ENCODE results near the gene KCNAB1. TPM values are rescaled to one million over a fixed set of nuclear protein-coding genes. Genes with fewer than 3 reads are reported as not detected.

KCNAB1 gene
- total RNA-seq, 2 experiments from 2014 or later = not detected

DNA sequence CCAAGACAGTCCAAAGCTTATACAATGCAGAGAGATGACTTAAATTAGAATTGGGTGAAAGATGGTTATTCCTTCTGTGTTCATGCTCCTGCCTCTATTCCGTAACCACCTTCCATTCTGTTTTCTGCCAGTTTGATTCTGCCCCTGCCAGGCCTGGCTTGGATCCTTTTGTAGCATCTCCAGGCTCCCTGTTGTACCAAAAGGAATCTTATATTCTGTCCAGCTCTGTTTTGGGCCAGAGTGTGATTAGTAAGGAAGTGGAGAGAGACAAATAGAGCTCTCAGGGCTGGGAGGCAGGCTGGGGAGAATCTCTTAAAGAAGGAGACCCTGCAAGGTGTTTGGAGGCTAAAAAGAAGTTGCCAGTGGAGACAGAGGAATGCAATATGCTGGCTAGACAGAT lies 63.8 kb downstream of the KCNAB1 start:
- H3K4me2 ChIP-seq (ENCODE audit: low read length) = no peak overlapping the region
- no peaks in the 10 kb centered on the region for H3K9me2 ChIP-seq (ENCODE audit: insufficient read depth, low read length)
- H3K9me3 ChIP-seq (ENCODE audit: low read length) = no peaks in the 10 kb centered on the region
- no peak overlapping the region for H3K27ac ChIP-seq (ENCODE audit: low read depth, low read length, poor library complexity, severe bottlenecking)
- H3K36me3 ChIP-seq (ENCODE audit: insufficient read depth, low read length) = no peaks in the 10 kb centered on the region
- DNase-seq (ENCODE audit: low spot score) = no peak
- no peaks in the 10 kb centered on the region for H4K20me1 ChIP-seq (ENCODE audit: insufficient read depth, low read length)
- H3K4me1 ChIP-seq (ENCODE audit: insufficient read depth, low read length, poor library complexity, severe bottlenecking) = no peaks in the 10 kb centered on the region
- TF ChIP-seq, protein P1, sequence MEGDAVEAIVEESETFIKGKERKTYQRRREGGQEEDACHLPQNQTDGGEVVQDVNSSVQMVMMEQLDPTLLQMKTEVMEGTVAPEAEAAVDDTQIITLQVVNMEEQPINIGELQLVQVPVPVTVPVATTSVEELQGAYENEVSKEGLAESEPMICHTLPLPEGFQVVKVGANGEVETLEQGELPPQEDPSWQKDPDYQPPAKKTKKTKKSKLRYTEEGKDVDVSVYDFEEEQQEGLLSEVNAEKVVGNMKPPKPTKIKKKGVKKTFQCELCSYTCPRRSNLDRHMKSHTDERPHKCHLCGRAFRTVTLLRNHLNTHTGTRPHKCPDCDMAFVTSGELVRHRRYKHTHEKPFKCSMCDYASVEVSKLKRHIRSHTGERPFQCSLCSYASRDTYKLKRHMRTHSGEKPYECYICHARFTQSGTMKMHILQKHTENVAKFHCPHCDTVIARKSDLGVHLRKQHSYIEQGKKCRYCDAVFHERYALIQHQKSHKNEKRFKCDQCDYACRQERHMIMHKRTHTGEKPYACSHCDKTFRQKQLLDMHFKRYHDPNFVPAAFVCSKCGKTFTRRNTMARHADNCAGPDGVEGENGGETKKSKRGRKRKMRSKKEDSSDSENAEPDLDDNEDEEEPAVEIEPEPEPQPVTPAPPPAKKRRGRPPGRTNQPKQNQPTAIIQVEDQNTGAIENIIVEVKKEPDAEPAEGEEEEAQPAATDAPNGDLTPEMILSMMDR (conservative IDR thresholded peaks at IDR 0.05; ENCODE audit: low read length) = no peak
- no peak for TF ChIP-seq EZH2phosphoT487 (IDR thresholded peaks at IDR 0.05; ENCODE audit: borderline replicate concordance, low read depth, low read length)
- H3K79me2 ChIP-seq (ENCODE audit: insufficient read depth, low read depth, low read length) = no peaks in the 10 kb centered on the region
- no TSS peak for BruUV-seq (replicated peaks)
- ChIA-PET POLR2A (no interaction called here), CTCF (ENCODE audit: unreplicated experiment) (no interaction called here)
- intact Hi-C loops (cut with micrococcal nuclease; ENCODE audit: unreplicated experiment) = no loop called here
- no peak overlapping the region for H2AFZ ChIP-seq (ENCODE audit: low read length)
- no peak overlapping the region for H3K4me3 ChIP-seq (ENCODE audit: low read depth, low read length, poor library complexity, severe bottlenecking)

DNA sequence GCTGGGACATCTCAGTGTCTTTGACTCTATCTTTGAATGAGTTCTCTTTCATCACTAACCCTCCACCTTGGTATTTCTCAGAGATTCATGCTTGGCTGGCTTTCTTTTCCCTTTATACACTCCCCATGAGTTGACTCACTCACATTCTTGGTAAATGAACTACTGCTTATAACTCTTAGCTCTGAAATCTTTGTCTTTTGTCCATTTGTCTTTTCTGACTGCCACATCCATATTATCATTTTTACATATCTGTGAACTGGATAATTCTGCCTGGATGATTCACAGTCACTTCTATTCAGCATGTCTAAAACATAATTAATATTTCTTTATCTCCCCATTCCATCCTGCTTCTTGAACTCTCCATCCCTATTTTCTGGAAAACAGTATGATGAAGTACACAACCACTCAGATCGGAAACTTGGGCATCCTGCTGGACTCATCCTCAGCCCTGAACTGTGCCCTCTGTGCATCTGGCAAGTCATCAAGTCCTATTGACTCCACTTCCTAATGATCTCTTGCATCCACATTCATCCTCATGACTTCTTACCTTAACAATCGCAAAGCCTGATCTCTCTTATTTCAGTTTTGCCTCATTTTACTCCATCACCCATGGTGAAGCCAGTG lies 66.9 kb downstream of the KCNAB1 start:
- no peaks in the 10 kb centered on the region for H3K9me2 ChIP-seq (ENCODE audit: insufficient read depth, low read length)
- H2AFZ ChIP-seq (ENCODE audit: low read length) = no peak overlapping the region
- intact Hi-C loops (cut with micrococcal nuclease; ENCODE audit: unreplicated experiment) = no loop called here
- ChIA-PET CTCF (ENCODE audit: unreplicated experiment) (no interaction called here), POLR2A (interaction anchor here (0.7 to 1.0 kb wide), 3 partner anchors 26 to 821 kb away, joined by 3 to 4 read pairs (median 3); no protein-coding TSS in a partner anchor)
- DNase-seq (ENCODE audit: low spot score) = no peak
- H3K4me3 ChIP-seq (ENCODE audit: low read depth, low read length, poor library complexity, severe bottlenecking) = no peak overlapping the region
- no peak overlapping the region for H3K4me2 ChIP-seq (ENCODE audit: low read length)
- no peak overlapping the region for H3K27ac ChIP-seq (ENCODE audit: low read depth, low read length, poor library complexity, severe bottlenecking)
- H3K36me3 ChIP-seq (ENCODE audit: insufficient read depth, low read length) = no peaks in the 10 kb centered on the region
- H4K20me1 ChIP-seq (ENCODE audit: insufficient read depth, low read length) = no peaks in the 10 kb centered on the region
- H3K9me3 ChIP-seq (ENCODE audit: low read length) = no peaks in the 10 kb centered on the region
- H3K4me1 ChIP-seq (ENCODE audit: insufficient read depth, low read length, poor library complexity, severe bottlenecking) = no peaks in the 10 kb centered on the region
- TF ChIP-seq EZH2phosphoT487 (IDR thresholded peaks at IDR 0.05; ENCODE audit: borderline replicate concordance, low read depth, low read length) = no peak
- TF ChIP-seq, protein P1 (conservative IDR thresholded peaks at IDR 0.05; ENCODE audit: low read length) = no peak
- no peaks in the 10 kb centered on the region for H3K79me2 ChIP-seq (ENCODE audit: insufficient read depth, low read depth, low read length)
- no TSS peak for BruUV-seq (replicated peaks)

DNA sequence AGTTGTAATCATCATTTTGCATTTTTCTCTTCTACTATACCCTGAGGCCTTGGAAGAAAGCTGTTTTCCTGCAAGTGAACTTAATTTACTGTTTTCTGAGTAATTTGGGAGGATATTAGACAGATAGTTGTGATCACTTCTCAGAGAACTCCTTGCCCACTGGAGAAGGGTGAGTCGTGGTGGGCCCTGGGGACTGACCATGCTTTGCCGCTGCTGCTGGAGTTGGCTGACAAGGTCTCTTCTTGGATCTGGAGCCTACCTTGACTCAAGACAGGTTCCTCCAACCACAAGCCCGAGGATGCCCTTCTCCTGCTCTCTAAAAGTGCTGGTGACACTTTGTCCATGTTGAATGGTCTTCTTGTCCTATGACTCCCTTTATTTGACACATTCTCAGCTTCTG lies 68.4 kb downstream of the KCNAB1 start:
- Histone ChIP-seq H2AFZ (ENCODE audit: low read length) (no peak overlapping the region), H3K4me3 (ENCODE audit: low read depth, low read length, poor library complexity, severe bottlenecking) (no peak overlapping the region), H3K9me3 (ENCODE audit: low read length) (no peaks in the 10 kb centered on the region), H4K20me1 (ENCODE audit: insufficient read depth, low read length) (no peaks in the 10 kb centered on the region), H3K4me1 (ENCODE audit: insufficient read depth, low read length, poor library complexity, severe bottlenecking) (no peaks in the 10 kb centered on the region), H3K36me3 (ENCODE audit: insufficient read depth, low read length) (no peaks in the 10 kb centered on the region), H3K4me2 (ENCODE audit: low read length) (no peak overlapping the region), H3K79me2 (ENCODE audit: insufficient read depth, low read depth, low read length) (no peaks in the 10 kb centered on the region), H3K27ac (ENCODE audit: low read depth, low read length, poor library complexity, severe bottlenecking) (no peak overlapping the region), H3K9me2 (ENCODE audit: insufficient read depth, low read length) (no peaks in the 10 kb centered on the region)
- no peak for DNase-seq (ENCODE audit: low spot score)
- POLR2A ChIA-PET = no interaction called here
- TF ChIP-seq, protein P1 (conservative IDR thresholded peaks at IDR 0.05; ENCODE audit: low read length) = no peak
- no peak for TF ChIP-seq EZH2phosphoT487 (IDR thresholded peaks at IDR 0.05; ENCODE audit: borderline replicate concordance, low read depth, low read length)
- no TSS peak for BruUV-seq (replicated peaks)
- CTCF ChIA-PET (ENCODE audit: unreplicated experiment) = no interaction called here
- intact Hi-C loops (cut with micrococcal nuclease; ENCODE audit: unreplicated experiment) = no loop called here

Measured in OCI-LY7 (cell line).